Measurements from ENCODE around the gene AFF4.

Gene AFF4

GRCh38 chr5:132853790-132854189 lies 109.6 kb downstream of the AFF4 start:
- no peak for DNase-seq

- DNase-seq, result no peak
Measured at GRCh38 chr5:132853323-132853722, 110.1 kb downstream of the AFF4 start.

- no peak for DNase-seq
Measured at GRCh38 chr5:132850066-132850465, 113.4 kb downstream of the AFF4 start.

- no peak for DNase-seq
Measured at GRCh38 chr5:132849347-132849746, 114.1 kb downstream of the AFF4 start.

GRCh38 chr5:132848270-132848669 lies 115.2 kb downstream of the AFF4 start:
- no peak for DNase-seq

GRCh38 chr5:132841305-132841704 lies 122.1 kb downstream of the AFF4 start:
- DNase-seq, result peak in 3 of 4 experiments; percentile 32 to 62 (median 50)

- DNase-seq, result no peak
Measured at GRCh38 chr5:132840896-132841295, 122.5 kb downstream of the AFF4 start.

- no peak for DNase-seq
Measured at GRCh38 chr5:132840313-132840712, 123.1 kb downstream of the AFF4 start.

DNA sequence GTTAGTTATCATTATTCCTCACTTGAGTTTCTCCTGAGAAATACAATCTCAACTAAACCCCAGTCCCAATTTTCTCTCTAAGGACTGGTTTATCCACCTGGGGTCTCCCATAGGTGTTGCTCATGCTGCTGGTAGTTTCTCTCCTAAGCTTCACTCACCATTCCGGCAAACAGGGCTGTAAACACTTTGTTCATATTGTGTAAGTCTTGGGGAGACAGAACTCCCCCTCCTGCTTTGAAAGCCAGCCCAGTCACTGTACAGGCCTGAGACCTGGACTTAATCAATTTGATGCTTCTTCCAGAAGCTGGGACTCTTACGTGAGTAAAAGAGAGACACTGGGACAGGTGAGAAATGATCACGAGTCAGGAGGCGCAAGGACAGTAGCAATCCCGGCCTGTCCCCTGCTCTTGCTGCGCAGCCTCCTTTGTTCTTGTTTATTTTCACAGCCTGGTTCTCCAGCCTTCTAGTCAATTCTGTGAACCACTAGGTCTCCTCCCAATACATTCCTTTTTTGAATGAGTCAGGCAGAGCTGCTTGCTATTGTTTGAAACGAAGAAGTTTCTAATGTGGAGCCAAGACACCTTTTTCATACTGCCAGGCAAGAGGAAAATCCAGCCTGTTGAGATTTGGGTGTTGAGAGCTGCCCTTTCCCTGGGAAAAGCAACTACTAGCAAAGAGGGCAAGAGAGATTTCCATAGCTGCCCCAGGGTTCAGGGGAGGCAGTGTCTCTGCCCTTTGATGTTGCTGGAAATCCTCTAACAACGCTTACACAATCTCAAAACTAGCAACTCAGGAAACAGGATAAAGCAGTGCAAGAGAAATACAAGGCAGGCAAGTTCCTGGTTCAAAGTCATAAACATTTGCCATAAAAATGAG lies 123.8 kb downstream of the AFF4 start:
- DNase-seq, result peak in 2 of 4 experiments; percentile 48 to 56

- DNase-seq, result no peak
Measured at GRCh38 chr5:132838516-132839282, 124.7 kb downstream of the AFF4 start.

DNA sequence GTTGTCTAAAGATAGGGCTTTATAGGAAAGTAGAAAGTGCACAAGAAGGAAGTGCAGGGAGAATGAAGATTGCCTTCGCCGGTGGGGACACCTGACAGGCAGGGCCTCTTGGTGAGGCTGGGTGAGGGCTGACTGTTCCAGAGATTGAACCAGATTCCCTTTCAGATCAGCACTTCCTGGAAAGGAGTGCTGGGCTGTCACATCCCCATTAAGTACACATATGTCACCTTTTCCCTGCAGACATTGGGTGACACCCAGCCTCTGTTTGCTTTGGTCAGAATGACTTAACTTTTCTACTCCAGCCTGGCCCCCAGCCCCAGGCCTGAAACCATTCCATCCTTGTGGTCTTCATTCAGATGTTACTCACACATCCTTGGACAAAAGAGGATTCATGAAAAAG lies 125.6 kb downstream of the AFF4 start:
- DNase-seq, result no peak

GRCh38 chr5:132836852-132837251 lies 126.6 kb downstream of the AFF4 start:
- DNase-seq, result no peak

GRCh38 chr5:132834057-132834456 lies 129.4 kb downstream of the AFF4 start:
- no peak for DNase-seq

GRCh38 chr5:132832612-132833011 lies 130.8 kb downstream of the AFF4 start:
- DNase-seq, result no peak

DNA sequence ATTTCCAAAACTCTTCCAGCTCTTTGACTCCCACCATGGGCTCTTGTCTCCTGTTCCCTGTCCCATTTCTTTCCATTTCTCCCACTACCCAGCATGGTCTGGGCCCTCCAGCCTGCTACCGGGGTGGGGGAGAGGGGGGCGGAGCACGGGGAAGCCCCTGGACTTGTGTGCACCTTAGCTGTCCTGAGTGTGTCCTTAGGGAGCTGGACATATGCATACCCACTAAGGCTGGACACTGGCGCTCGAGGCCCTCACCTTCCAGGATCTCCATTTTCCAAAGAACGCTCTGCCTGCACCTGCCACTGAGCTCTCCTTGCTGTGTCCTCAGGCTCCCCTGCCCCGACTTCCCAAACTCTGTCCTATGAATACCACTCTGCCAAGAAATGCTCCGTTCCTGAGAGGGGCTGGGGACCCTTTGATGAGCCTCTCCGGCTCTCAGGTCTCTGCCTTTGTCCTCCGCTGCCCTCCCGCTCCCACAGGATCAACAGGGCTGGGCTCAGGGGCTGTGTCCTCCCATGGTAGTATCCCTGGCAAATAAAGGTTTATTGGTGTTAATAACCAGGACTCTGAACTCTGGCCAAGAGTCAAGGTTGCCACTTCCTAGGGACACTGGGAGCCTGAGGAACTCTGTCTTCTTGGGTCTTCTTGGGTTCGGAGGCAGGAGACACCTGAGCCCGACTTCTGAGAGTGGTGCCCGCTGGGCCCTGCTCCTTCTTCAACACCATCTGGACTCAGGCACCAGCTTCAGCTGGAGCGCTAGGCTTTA lies 132.2 kb downstream of the AFF4 start:
- no peak for DNase-seq

DNA sequence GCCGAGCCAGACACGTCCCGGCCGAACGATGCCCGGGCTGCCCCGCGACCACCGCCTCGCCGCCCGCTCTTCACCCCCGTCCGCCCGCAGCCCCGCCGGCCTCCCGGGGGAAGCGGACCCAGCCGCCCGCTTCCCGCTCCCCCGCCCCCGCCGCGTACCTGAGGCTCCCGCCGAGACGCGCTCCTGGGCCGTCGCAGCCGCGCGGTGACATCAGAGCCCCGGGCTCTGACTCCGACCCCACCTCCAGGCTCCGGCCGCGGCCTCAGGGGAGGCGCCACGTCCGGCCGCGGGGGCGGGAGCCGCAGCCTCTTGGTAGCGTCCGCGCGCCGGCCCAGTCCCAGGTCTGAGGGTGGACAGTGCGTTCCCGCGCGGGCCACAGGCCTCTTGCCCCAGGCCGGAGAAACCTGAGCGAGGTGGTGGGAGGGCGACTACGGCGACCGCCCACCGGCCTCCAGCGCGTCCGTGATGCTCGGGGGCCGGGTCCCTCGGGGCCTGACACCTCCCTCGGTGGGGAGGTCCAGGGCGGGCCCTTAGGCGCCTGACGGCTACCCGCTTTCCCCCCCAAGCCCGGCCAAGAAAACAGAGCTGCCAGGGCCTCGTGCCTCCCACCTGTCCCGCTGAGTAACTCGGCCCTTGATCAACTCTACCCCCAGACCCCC lies 132.9 kb downstream of the AFF4 start, which contains the start of gene SHROOM1:
Gene SHROOM1 (minus strand): TSS at position 212 of the 659 bp plus-strand sequence. CDS start 4,507 bp downstream, outside the sequence.
- DNase-seq, result peak; percentile 67 to 83 (median 74)

GRCh38 chr5:132829742-132830435 lies 133.5 kb downstream of the AFF4 start:
- DNase-seq, result peak; percentile 75 to 89 (median 84)

DNA sequence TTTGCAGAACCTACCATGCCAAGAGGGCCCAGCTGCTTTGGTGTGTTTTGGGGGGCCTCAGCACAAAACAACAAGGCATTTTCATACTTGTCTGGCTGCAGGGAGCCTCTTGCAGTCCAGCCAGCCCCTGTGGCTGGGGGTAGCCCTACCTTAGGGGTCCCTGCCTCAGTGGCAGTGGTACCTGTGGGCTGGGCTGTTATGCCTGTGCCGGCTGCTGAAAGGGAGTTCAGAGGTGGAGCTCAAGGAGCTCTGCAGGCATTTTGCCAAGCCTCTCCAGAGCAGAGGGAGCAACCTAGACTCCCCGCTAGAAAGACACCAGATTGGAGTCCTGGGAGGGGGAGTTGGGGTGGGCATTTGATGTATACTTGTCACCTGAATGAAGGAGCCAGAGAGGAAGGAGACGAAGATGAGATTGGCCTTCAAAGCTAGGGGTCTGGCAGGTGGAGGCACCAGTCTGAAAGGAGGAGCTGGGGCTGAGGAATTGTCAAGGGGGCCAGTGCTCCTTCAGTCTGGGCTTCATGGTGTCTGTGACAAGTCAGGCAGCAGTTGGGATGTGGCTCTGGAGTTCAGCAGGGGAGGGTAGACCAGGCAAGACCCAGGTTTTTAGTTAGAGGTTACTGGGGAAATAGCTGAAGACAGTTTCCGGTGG lies 134.5 kb downstream of the AFF4 start:
- no peak for DNase-seq

- no peak for DNase-seq
Measured at GRCh38 chr5:132827943-132828673, 135.3 kb downstream of the AFF4 start.

DNA sequence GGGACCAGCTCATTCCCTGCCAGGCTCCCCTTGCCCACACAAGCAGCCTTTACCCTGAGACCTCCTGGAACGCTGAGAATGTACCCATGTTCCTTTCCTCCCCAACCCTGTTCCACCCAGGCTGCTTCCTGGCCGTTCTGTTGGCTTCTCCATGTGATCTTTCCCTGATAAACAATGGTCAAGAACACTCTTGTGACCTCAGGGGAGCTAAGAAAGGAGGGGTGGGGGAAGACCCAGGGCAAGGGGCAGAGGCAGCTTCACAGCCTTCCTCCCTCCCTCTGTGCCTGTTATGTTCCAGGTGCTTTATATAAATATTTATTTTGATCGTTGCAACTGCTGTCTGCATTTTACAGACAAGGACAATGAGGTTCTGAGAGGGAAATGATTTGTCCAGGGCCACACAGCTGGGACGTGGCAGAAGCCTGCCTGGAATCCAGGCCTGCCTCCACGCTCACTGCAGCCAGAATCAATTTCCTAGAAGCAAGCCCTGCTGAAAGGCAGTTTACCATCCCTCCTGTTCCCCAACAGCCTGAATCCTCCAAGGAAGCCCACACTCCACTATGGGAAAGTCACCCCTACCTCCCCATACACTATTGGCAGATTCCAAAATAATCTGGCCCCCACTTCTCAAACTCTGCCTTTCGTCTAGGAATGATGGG lies 136.9 kb downstream of the AFF4 start:
- DNase-seq, result no peak
